Cardiac fibroblast (primary cell): ENCODE measurements around the gene ACTR5.

Experiments used
- DNase-seq, 2 donors: peaks; one replicate each; pipeline versions ENCODE4 v3.0.0 to v3.0.0-alpha.2; 2010; ENCODE audit warnings: low read depth in 2 of 2
- H3K4me3 ChIP-seq, 2 donors: replicated peaks in 1 of 2; 1 replicate in 1 of 2; 2 replicates in 1 of 2; pipeline ENCODE4 v1.5.1; 2011; ENCODE audit warnings: low read depth in 2 of 2, low read length in 2 of 2, mild to moderate bottlenecking in 2 of 2, moderate library complexity in 1 of 2
- TF ChIP-seq, protein P1 (sequence below): IDR thresholded peaks from one replicate; pipeline ENCODE4 v1.5.1; 2011; ENCODE audit warnings: low read depth, mild to moderate bottlenecking, low read length, inconsistent platforms

The ACTR5 gene

GRCh38 chr20:38774167-38774566 is 25.9 kb downstream of the ACTR5 start:
- no peak overlapping the region for H3K4me3 ChIP-seq
- no peak for DNase-seq
- TF ChIP-seq, protein P1, sequence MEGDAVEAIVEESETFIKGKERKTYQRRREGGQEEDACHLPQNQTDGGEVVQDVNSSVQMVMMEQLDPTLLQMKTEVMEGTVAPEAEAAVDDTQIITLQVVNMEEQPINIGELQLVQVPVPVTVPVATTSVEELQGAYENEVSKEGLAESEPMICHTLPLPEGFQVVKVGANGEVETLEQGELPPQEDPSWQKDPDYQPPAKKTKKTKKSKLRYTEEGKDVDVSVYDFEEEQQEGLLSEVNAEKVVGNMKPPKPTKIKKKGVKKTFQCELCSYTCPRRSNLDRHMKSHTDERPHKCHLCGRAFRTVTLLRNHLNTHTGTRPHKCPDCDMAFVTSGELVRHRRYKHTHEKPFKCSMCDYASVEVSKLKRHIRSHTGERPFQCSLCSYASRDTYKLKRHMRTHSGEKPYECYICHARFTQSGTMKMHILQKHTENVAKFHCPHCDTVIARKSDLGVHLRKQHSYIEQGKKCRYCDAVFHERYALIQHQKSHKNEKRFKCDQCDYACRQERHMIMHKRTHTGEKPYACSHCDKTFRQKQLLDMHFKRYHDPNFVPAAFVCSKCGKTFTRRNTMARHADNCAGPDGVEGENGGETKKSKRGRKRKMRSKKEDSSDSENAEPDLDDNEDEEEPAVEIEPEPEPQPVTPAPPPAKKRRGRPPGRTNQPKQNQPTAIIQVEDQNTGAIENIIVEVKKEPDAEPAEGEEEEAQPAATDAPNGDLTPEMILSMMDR, result no peak

DNA sequence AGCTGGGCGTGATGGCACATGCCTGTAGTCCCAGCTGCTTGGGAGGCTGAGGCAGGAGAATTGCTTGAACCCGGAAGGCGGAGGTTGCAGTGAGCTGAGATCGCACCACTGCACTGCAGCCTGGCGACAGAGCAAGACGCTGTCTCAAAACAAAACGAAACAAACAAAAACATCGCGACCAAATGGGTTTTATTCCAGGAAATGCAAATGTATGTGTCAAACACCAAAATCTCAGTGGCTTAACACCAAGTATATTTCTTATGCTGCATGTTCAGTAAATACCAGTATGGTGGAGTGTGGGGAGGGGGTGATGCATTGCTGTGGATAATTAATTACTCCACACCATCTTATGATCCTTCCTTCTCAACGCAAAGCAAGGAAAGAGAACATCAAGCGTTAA is 28.1 kb downstream of the ACTR5 start:
- TF ChIP-seq, protein P1, result no peak
- no peak overlapping the region for H3K4me3 ChIP-seq
- DNase-seq, result no peak

GRCh38 chr20:38779247-38780097 is 31.2 kb downstream of the ACTR5 start:
- DNase-seq, result no peak
- TF ChIP-seq, protein P1, result no peak
- H3K4me3 ChIP-seq, result no peak overlapping the region

DNA sequence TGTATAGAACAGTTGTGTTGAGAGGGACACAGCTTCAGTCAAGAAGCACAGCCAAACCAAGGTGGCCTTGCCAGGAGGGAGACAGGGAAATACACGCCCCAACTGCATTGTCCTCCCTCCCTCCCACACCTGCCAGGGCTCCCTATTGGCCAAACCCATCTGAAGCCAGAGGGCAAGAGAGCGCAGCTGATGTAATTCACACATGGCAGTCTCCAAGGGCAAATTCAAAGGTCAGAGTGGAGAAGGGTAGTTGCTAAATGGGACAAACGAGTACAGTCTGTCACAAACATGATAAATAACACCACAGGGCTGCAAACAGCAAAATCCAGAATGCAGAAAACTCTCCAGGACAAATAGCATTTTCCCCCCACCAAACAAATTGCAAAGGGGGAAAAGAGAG is 34.0 kb downstream of the ACTR5 start:
- TF ChIP-seq, protein P1, result no peak
- no peak overlapping the region for H3K4me3 ChIP-seq
- DNase-seq, result no peak

GRCh38 chr20:38787870-38788269 is 39.6 kb downstream of the ACTR5 start:
- no peak for DNase-seq
- TF ChIP-seq, protein P1, result no peak
- no peak overlapping the region for H3K4me3 ChIP-seq

DNA sequence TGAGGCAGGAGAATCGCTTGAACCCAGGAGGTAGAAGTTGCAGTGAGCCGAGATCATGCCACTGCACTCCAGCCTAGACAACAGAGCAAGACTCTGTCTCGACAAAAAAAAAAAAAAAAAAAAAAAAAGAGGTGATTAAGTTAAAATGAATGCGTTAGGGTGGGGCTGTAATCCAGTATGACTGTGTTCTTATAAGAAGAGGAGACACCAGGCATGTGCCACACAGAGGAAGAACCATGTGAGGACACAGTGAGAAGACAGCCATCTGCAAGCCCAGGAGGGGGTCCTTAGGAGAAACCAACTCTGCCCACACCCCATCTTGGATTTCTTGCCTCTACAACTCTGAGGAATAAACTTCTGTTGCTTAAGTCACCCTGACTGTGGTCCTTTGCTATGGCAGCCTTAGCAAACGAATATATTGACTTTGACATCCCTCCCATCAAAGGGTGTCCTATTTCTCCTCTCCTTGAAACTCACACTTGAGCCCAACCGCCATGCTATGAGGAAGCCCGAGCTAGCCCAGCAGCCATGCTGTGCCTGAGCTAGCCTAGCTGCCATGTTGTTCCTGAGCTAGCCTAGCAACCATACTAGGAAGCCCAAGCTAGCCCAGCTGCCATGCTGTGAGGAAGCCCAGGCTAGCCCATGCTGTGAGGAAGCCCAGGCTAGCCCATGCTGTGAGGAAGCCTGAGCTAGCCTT is 41.4 kb downstream of the ACTR5 start:
- no peak overlapping the region for H3K4me3 ChIP-seq
- TF ChIP-seq, protein P1, result no peak
- DNase-seq, result peak; percentile 8 to 79
